ENCODE measurements around the gene SNX25. TPM values are rescaled to one million over a fixed set of nuclear protein-coding genes. Genes with fewer than 3 reads are reported as not detected.

Gene SNX25
- total and polyA plus RNA-seq, 2 experiments from 2014 or later: 6.9 to 25.0 TPM

DNA sequence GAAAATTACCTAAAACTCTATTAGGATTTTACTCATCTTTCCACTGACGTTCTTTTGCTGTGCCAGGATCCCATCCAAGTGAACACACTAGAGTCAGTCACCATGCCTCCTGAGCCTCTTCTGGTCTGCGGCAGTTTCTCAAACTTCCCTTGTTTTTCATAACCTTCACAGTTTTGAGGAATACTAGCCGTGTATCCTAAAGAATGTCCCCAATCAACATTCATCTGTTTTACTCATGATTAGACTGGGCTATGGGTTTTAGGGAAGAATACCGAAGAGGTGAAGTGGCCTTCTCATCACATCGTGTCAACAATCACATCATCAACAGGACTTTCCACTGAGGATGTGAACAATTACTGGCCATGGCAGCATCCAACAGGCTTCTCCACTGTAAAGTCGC is 181.5 kb downstream of the SNX25 start:
- Mint-ChIP-seq H3K27me3 (ENCODE audit: insufficient read depth, low read depth, poor library complexity) (peaks cover 5% of the 10 kb centered on the region), H3K27ac (no peak overlapping the region), H3K4me3 (no peak overlapping the region), H3K36me3 (ENCODE audit: low read depth) (no peaks in the 10 kb centered on the region), H3K4me1 (peaks cover 3% of the 10 kb centered on the region), H3K9me3 (peaks cover 6% of the 10 kb centered on the region; the same call in 1 of the 3 replicates)
- no peak overlapping the region for H3K4me2 ChIP-seq
- no peaks in the 10 kb centered on the region for H3F3A ChIP-seq (replicated peaks; ENCODE audit: low read depth)
- ATAC-seq (no peak), DNase-seq (ENCODE audit: low spot score) (no peak)
- no peak overlapping the region for H3K27ac ChIP-seq (ENCODE audit: low read depth)
- no peak overlapping the region for H3K4me3 ChIP-seq
- H2AFZ ChIP-seq: no peak overlapping the region
- no peaks in the 10 kb centered on the region for H3K9me2 ChIP-seq (ENCODE audit: insufficient read depth)
- H3K4me1 ChIP-seq (ENCODE audit: insufficient read depth): no peaks in the 10 kb centered on the region
- no peaks in the 10 kb centered on the region for H4K20me1 ChIP-seq (replicated peaks; ENCODE audit: insufficient read depth)
- no peaks in the 10 kb centered on the region for H3K79me2 ChIP-seq (replicated peaks; ENCODE audit: insufficient read depth)
- no peaks in the 10 kb centered on the region for H3K36me3 ChIP-seq (ENCODE audit: insufficient read depth)
- TF ChIP-seq POLR2AphosphoS5 (IDR thresholded peaks at IDR 0.05; ENCODE audit: low read depth): no peak
- TF ChIP-seq, protein P1, sequence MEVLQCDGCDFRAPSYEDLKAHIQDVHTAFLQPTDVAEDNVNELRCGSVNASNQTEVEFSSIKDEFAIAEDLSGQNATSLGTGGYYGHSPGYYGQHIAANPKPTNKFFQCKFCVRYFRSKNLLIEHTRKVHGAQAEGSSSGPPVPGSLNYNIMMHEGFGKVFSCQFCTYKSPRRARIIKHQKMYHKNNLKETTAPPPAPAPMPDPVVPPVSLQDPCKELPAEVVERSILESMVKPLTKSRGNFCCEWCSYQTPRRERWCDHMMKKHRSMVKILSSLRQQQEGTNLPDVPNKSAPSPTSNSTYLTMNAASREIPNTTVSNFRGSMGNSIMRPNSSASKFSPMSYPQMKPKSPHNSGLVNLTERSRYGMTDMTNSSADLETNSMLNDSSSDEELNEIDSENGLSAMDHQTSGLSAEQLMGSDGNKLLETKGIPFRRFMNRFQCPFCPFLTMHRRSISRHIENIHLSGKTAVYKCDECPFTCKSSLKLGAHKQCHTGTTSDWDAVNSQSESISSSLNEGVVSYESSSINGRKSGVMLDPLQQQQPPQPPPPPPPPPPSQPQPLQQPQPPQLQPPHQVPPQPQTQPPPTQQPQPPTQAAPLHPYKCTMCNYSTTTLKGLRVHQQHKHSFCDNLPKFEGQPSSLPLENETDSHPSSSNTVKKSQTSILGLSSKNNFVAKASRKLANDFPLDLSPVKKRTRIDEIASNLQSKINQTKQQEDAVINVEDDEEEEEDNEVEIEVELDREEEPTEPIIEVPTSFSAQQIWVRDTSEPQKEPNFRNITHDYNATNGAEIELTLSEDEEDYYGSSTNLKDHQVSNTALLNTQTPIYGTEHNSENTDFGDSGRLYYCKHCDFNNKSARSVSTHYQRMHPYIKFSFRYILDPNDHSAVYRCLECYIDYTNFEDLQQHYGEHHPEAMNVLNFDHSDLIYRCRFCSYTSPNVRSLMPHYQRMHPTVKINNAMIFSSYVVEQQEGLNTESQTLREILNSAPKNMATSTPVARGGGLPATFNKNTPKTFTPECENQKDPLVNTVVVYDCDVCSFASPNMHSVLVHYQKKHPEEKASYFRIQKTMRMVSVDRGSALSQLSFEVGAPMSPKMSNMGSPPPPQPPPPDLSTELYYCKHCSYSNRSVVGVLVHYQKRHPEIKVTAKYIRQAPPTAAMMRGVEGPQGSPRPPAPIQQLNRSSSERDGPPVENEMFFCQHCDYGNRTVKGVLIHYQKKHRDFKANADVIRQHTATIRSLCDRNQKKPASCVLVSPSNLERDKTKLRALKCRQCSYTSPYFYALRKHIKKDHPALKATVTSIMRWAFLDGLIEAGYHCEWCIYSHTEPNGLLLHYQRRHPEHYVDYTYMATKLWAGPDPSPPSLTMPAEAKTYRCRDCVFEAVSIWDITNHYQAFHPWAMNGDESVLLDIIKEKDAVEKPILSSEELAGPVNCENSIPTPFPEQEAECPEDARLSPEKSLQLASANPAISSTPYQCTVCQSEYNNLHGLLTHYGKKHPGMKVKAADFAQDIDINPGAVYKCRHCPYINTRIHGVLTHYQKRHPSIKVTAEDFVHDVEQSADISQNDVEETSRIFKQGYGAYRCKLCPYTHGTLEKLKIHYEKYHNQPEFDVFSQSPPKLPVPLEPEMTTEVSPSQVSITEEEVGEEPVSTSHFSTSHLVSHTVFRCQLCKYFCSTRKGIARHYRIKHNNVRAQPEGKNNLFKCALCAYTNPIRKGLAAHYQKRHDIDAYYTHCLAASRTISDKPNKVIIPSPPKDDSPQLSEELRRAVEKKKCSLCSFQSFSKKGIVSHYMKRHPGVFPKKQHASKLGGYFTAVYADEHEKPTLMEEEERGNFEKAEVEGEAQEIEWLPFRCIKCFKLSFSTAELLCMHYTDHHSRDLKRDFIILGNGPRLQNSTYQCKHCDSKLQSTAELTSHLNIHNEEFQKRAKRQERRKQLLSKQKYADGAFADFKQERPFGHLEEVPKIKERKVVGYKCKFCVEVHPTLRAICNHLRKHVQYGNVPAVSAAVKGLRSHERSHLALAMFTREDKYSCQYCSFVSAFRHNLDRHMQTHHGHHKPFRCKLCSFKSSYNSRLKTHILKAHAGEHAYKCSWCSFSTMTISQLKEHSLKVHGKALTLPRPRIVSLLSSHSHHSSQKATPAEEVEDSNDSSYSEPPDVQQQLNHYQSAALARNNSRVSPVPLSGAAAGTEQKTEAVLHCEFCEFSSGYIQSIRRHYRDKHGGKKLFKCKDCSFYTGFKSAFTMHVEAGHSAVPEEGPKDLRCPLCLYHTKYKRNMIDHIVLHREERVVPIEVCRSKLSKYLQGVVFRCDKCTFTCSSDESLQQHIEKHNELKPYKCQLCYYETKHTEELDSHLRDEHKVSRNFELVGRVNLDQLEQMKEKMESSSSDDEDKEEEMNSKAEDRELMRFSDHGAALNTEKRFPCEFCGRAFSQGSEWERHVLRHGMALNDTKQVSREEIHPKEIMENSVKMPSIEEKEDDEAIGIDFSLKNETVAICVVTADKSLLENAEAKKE (CRISPR knock-in tag; IDR thresholded peaks at IDR 0.05): no peak
- TF ChIP-seq, protein P2, sequence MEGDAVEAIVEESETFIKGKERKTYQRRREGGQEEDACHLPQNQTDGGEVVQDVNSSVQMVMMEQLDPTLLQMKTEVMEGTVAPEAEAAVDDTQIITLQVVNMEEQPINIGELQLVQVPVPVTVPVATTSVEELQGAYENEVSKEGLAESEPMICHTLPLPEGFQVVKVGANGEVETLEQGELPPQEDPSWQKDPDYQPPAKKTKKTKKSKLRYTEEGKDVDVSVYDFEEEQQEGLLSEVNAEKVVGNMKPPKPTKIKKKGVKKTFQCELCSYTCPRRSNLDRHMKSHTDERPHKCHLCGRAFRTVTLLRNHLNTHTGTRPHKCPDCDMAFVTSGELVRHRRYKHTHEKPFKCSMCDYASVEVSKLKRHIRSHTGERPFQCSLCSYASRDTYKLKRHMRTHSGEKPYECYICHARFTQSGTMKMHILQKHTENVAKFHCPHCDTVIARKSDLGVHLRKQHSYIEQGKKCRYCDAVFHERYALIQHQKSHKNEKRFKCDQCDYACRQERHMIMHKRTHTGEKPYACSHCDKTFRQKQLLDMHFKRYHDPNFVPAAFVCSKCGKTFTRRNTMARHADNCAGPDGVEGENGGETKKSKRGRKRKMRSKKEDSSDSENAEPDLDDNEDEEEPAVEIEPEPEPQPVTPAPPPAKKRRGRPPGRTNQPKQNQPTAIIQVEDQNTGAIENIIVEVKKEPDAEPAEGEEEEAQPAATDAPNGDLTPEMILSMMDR (conservative IDR thresholded peaks at IDR 0.05; ENCODE audit: low read depth in 2 of 2): no peak
- no peak for TF ChIP-seq EZH2phosphoT487 (IDR thresholded peaks at IDR 0.05; ENCODE audit: unreplicated experiment)
- no peak for TF ChIP-seq JUNB (IDR thresholded peaks at IDR 0.05; ENCODE audit: unreplicated experiment)
- TF ChIP-seq, protein P3, sequence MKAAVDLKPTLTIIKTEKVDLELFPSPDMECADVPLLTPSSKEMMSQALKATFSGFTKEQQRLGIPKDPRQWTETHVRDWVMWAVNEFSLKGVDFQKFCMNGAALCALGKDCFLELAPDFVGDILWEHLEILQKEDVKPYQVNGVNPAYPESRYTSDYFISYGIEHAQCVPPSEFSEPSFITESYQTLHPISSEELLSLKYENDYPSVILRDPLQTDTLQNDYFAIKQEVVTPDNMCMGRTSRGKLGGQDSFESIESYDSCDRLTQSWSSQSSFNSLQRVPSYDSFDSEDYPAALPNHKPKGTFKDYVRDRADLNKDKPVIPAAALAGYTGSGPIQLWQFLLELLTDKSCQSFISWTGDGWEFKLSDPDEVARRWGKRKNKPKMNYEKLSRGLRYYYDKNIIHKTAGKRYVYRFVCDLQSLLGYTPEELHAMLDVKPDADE (IDR thresholded peaks at IDR 0.05): no peak
- TF ChIP-seq, protein P4, sequence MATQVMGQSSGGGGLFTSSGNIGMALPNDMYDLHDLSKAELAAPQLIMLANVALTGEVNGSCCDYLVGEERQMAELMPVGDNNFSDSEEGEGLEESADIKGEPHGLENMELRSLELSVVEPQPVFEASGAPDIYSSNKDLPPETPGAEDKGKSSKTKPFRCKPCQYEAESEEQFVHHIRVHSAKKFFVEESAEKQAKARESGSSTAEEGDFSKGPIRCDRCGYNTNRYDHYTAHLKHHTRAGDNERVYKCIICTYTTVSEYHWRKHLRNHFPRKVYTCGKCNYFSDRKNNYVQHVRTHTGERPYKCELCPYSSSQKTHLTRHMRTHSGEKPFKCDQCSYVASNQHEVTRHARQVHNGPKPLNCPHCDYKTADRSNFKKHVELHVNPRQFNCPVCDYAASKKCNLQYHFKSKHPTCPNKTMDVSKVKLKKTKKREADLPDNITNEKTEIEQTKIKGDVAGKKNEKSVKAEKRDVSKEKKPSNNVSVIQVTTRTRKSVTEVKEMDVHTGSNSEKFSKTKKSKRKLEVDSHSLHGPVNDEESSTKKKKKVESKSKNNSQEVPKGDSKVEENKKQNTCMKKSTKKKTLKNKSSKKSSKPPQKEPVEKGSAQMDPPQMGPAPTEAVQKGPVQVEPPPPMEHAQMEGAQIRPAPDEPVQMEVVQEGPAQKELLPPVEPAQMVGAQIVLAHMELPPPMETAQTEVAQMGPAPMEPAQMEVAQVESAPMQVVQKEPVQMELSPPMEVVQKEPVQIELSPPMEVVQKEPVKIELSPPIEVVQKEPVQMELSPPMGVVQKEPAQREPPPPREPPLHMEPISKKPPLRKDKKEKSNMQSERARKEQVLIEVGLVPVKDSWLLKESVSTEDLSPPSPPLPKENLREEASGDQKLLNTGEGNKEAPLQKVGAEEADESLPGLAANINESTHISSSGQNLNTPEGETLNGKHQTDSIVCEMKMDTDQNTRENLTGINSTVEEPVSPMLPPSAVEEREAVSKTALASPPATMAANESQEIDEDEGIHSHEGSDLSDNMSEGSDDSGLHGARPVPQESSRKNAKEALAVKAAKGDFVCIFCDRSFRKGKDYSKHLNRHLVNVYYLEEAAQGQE (IDR thresholded peaks at IDR 0.05; ENCODE audit: unreplicated experiment): no peak
- TF ChIP-seq NANOG (IDR thresholded peaks at IDR 0.05; ENCODE audit: borderline replicate concordance): no peak
- TF ChIP-seq EZH2 (IDR thresholded peaks at IDR 0.05; ENCODE audit: low read depth, unreplicated experiment): no peak
- TF ChIP-seq CREB1 (CRISPR knock-in tag; IDR thresholded peaks at IDR 0.05; ENCODE audit: low read depth): no peak
- no peak for TF ChIP-seq STAT1 (IDR thresholded peaks at IDR 0.05; ENCODE audit: unreplicated experiment)
- TF ChIP-seq ZNF331 (CRISPR knock-in tag; IDR thresholded peaks at IDR 0.05; ENCODE audit: low read depth): no peak
- TF ChIP-seq ZNF114 (CRISPR knock-in tag; IDR thresholded peaks at IDR 0.05): no peak
- peaks cover 9% of the 10 kb centered on the region for H3K27me3 ChIP-seq (ENCODE audit: insufficient read depth)

Measured in GM23338 (cell line).